Pancreas (tissue), 10 donors: ENCODE data around the gene IL31RA. TPM values are rescaled to one million over a fixed set of nuclear protein-coding genes. Genes with fewer than 3 reads are reported as not detected.
"Not testable (repeated sequence)": the region's sequence is repeated elsewhere in the genome, so short reads cannot be mapped to it uniquely, and the experiment has no call there.

Experiments used
- ATAC-seq, 4 donors: fragments of 200-7000 bp; cut with Tn5 transposase; one replicate each; pipeline versions ENCODE4 v1.8.0 to v1.9.1; 2020; ENCODE audit warnings: mild to moderate bottlenecking in 4 of 4, moderate library complexity in 4 of 4
- DNase-seq, 6 donors: peaks; one replicate each; pipeline ENCODE4 v3.0.0-alpha.2; 2020
- FAIRE-seq: peaks from 2 replicates; lab custom pipeline; 2012; peaks lifted over from hg19 to GRCh38; lab: Jason Lieb, UNC
- H3K27ac ChIP-seq, 4 donors: fragments of 200-600 bp; sonication (generic); 1 replicate in 3 of 4; 2 replicates in 1 of 4; pipeline versions ENCODE4 v1.5.0 to v1.8.0; 2020
- H3K27me3 ChIP-seq, 4 donors: fragments of 200-600 bp; one replicate each; pipeline ENCODE4 v1.8.0; 2021
- H3K36me3 ChIP-seq, 3 donors: fragments of 200-600 bp; sonication (generic) in 1 of 3; one replicate each; pipeline versions ENCODE4 v1.5.0 to v1.8.0; 2020 to 2021
- H3K4me1 ChIP-seq, 3 donors: fragments of 200-600 bp; one replicate each; pipeline ENCODE4 v1.8.0; 2021
- H3K4me3 ChIP-seq, 4 donors: fragments of 200-600 bp; sonication (generic) in 2 of 4; one replicate each; pipeline versions ENCODE4 v1.5.0 to v1.8.0; 2020 to 2021
- H3K9me3 ChIP-seq, 4 donors: fragments of 200-600 bp; one replicate each; pipeline ENCODE4 v1.8.0; 2021
- WGBS, 2 donors: extraction: QIAGEN DNeasy Blood & Tissue Kit; methylation state at CpG; one replicate each; pipeline ENCODE4 v1.1.7; 2013; 5-methylcytosine and 5-hydroxymethylcytosine counted together
- intact Hi-C, 3 donors: fragments of 100-400 bp; cut with DNase I; formaldehyde crosslinking; loops; one replicate each; pipeline versions ENCODE4 v1.11.1 to v1.14.2; 2022
- polyA plus RNA-seq, 2 donors: library from polyadenylated mRNA; stranded (reverse); fragments of 200-250 nt; gene quantifications; one replicate each; pipeline ENCODE4 v1.2.3, GENCODE V29; 2013
- total RNA-seq, 6 donors: library from RNA; stranded (reverse); fragmentation: NEBNext Ultra II Directional in 4 of 6; extraction: Animal tissue kit (Norgen Biotek cat#: 25700) in 4 of 6; gene quantifications; one replicate each; pipeline versions ENCODE4 v1.2.1 to v1.2.4, GENCODE V29; 2021 to 2023
- TF ChIP-seq, protein P1 (sequence below), 4 donors: fragments of 200-600 bp; sonication (generic) in 3 of 4; IDR thresholded peaks; one replicate each; pipeline versions ENCODE4 v1.5.0 to v1.8.0; 2021; ENCODE audit warnings: antibody characterized with exemption in 4 of 4
- donor health status: healthy with polysubstance abuse.
- donor health status: DM: no; HTN: no; CAD: no; lungs with moderate emphysema.
- donor health status: DM: no; HTN: no; CAD: no.
- donor health status: control.
- donor health status: control.
- donor health status: Bipolar disorder and iron deficiency.
- donor health status: DM: yes; HTN: yes; CAD: no.
- donor health status: DM: no; HTN: no; CAD: no.
- donor health status: DM: no; HTN: no; CAD: no.
- donor health status: DM: yes; HTN: yes; CAD: no.

Gene IL31RA
- total RNA-seq (under 1 TPM; 0.12 to 0.44 (median 0.30) TPM), polyA plus RNA-seq (under 1 TPM; 0.07 to 0.15 TPM)

DNA sequence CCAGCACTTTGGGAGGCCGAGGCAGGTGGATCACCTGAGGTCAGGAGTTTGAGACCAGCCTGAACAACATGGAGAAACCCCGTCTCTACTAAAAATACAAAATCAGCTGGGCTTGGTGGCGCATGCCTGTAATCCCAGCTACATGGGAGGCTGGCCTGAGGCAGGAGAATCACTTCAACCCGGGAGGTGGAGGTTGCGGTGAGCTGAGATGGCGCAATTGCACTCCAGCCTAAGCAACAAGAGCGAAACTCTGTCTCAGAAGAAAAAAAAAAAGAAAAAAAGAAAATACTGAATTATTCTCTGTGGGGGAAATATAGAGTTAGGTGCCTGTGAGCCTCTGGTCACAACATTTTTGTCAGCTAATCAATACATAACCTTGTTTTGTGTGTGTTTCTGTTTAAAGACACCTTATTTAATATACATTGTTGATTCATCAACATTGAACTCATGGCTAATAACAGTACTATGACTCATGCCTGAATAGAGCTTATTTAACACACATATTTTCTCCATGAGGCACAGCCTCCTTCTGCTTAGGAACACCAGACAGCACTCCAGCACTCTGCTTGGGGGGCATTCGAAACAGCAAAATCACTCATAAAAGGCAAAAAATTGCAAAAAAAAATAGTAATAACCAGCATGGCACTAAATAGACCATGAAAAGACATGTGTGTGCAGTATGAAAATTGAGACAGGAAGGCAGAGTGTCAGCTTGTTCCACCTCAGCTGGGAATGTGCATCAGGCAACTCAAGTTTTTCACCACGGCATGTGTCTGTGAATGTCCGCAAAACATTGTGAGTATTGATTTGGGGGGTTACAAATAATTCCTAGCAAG is at the start of gene IL31RA:
Gene IL31RA (plus strand): TSS at position 519 of the 836 bp plus-strand sequence. CDS start 214 bp downstream, at position 733.
- TF ChIP-seq, protein P1, sequence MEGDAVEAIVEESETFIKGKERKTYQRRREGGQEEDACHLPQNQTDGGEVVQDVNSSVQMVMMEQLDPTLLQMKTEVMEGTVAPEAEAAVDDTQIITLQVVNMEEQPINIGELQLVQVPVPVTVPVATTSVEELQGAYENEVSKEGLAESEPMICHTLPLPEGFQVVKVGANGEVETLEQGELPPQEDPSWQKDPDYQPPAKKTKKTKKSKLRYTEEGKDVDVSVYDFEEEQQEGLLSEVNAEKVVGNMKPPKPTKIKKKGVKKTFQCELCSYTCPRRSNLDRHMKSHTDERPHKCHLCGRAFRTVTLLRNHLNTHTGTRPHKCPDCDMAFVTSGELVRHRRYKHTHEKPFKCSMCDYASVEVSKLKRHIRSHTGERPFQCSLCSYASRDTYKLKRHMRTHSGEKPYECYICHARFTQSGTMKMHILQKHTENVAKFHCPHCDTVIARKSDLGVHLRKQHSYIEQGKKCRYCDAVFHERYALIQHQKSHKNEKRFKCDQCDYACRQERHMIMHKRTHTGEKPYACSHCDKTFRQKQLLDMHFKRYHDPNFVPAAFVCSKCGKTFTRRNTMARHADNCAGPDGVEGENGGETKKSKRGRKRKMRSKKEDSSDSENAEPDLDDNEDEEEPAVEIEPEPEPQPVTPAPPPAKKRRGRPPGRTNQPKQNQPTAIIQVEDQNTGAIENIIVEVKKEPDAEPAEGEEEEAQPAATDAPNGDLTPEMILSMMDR (IDR thresholded peaks at IDR 0.05): no peak
- H3K27ac ChIP-seq: no peak within 1 kb of the TSS
- no peaks in the 10 kb centered on the region for H3K9me3 ChIP-seq
- WGBS, 2 donors: 89 to 92% methylated on average over 10 of the region's 10 CpGs
- DNase-seq (no peak), FAIRE-seq (no peak), ATAC-seq (no peak)
- no peak within 1 kb of the TSS for H3K4me3 ChIP-seq
- no peaks in the 10 kb centered on the region for H3K4me1 ChIP-seq
- no peaks in the 10 kb centered on the region for H3K36me3 ChIP-seq
- no peaks in the 10 kb centered on the region for H3K27me3 ChIP-seq
- intact Hi-C loops: no loop called here

DNA sequence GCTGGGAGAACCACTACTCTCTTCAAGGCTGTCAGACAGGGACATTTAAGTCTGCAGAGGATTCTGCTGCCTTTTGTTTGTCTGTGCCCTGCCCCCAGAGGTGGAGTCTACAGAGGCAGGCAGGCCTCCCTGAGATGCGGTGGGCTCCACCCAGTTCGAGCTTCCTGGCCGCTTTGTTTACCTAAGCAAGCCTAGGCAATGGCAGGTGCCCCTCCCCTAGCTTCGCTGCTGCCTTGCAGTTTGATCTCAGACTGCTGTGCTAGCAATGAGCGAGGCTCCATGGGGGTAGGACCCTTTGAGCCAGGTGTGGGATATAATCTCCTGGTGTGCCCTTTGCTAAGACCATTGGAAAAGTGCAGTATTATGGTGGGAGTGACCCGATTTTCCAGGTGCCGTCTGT is 42.3 kb upstream of the IL31RA start:
- ATAC-seq, DNase-seq: not testable (repeated sequence)
- WGBS, 2 donors: 88 to 94% methylated on average over 7 of the region's 7 CpGs

DNA sequence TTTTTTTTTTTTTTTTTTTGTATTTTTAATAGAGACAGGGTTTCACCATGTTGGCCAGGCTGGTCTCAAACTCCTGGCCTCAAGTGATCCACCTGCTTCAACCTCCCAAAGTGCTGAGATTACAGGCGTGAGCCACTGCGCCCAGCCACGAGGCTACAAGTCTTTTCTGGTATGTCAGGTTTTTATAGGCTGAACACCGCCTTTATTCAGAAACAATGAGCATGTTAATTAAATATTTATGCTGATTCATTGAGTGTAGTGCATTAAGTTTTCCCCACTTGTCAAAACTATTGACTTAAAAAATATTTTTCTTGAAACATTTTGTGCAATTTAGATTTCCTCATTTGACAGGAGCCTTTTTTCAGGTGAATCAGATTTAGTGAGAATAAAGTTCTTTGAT is 35.2 kb upstream of the IL31RA start:
- intact Hi-C loops, DNase-seq, ATAC-seq, H3K27ac ChIP-seq, H3K4me1 ChIP-seq, H3K4me3 ChIP-seq, H3K36me3 ChIP-seq, FAIRE-seq, H3K9me3 ChIP-seq, H3K27me3 ChIP-seq: not testable (repeated sequence)
- 89 to 96% methylated on average over 4 of the region's 4 CpGs for WGBS, 2 donors

More for the DNA sequence above, 42.3 kb upstream of the IL31RA start:
- FAIRE-seq, H3K36me3 ChIP-seq, H3K9me3 ChIP-seq, H3K27me3 ChIP-seq, H3K4me1 ChIP-seq, H3K4me3 ChIP-seq, H3K27ac ChIP-seq, intact Hi-C loops: not testable (repeated sequence)

DNA sequence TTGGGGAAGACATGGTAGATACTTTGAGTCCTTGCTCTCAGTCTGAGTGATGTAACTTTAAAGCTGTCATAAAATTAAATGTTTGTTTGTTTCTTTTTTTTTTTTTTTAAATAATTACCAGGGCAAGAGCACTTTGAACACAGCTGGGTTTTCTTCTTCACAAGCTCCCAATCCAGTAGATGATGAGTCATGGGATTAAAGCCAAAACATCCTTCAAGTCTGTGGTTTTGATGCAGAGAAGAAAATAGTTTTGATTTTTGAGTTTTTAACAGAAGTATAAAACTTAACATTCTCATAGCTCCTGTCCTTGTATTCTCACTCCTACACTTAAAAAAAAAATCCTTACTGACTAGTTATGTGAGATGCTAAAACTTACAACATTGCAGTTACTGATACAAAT is 34.8 kb upstream of the IL31RA start:
- Histone ChIP-seq H3K4me3 (no peak overlapping the region), H3K27me3 (no peaks in the 10 kb centered on the region), H3K27ac (no peak overlapping the region), H3K9me3 (no peaks in the 10 kb centered on the region), H3K4me1 (no peaks in the 10 kb centered on the region), H3K36me3 (no peaks in the 10 kb centered on the region)
- ATAC-seq: no peak
- TF ChIP-seq, protein P1 (IDR thresholded peaks at IDR 0.05): no peak
- FAIRE-seq: no peak
- intact Hi-C loops: no loop called here
- DNase-seq: no peak

DNA sequence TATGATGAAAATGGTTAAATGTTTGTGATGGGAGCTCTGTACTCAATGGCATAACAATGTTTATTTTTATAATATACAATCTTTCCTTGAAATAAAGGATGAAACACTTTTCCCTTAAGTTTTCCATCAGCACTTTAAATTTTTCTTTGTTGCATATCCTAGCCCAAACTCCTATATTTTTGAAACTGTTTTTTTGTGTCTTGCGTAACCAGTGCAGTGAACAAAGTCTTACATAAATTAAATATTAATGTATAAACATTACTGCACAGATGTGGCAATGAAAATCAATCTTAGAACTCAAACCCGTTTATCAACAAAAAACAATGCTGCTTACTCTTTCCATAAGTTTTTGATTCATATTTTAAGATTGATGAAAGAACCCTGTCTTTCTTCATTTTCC is 34.1 kb upstream of the IL31RA start:
- DNase-seq: no peak
- WGBS, 2 donors: 69 to 73% methylated on average over 2 of the region's 2 CpGs
- Histone ChIP-seq H3K36me3 (no peaks in the 10 kb centered on the region), H3K4me3 (no peak overlapping the region), H3K27ac (no peak overlapping the region), H3K9me3 (no peaks in the 10 kb centered on the region), H3K4me1 (no peaks in the 10 kb centered on the region), H3K27me3 (no peaks in the 10 kb centered on the region)
- TF ChIP-seq, protein P1 (IDR thresholded peaks at IDR 0.05): no peak
- no peak for ATAC-seq
- FAIRE-seq: no peak
- intact Hi-C loops: no loop called here

DNA sequence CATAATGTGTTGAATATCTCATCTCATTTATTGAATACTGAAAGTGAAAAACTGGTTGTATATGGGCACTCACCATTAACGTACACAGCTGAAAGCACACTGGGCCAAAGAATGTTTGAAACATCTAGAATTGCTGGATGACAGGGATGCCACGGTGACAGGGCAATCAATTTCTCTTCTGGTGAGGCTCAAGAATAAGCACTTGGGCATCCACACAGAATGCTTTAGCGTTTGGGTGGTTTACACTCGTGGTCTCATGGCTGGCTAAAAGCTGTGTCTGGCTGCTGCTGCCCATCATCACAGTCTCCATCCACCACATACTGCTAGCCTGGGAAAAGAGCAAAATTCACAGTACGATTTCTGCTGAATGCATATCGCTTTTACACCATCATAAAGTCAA is 30.7 kb upstream of the IL31RA start:
- TF ChIP-seq, protein P1 (IDR thresholded peaks at IDR 0.05): no peak
- Histone ChIP-seq H3K36me3 (no peaks in the 10 kb centered on the region), H3K27ac (no peak overlapping the region), H3K4me3 (no peak overlapping the region), H3K9me3 (no peaks in the 10 kb centered on the region), H3K4me1 (no peaks in the 10 kb centered on the region), H3K27me3 (no peaks in the 10 kb centered on the region)
- 86 to 88% methylated on average over 6 of the region's 6 CpGs for WGBS, 2 donors
- ATAC-seq (no peak), DNase-seq (no peak), FAIRE-seq (no peak)
- intact Hi-C loops: no loop called here
